ENCODE data around the gene XKR3. TPM values are rescaled to one million over a fixed set of nuclear protein-coding genes. Genes with fewer than 3 reads are reported as not detected.
"Not testable (repeated sequence)": the region's sequence is repeated elsewhere in the genome, so short reads cannot be mapped to it uniquely, and the experiment has no call there.

XKR3 gene
- total and polyA plus RNA-seq, 2 experiments from 2014 or later = not detected

DNA sequence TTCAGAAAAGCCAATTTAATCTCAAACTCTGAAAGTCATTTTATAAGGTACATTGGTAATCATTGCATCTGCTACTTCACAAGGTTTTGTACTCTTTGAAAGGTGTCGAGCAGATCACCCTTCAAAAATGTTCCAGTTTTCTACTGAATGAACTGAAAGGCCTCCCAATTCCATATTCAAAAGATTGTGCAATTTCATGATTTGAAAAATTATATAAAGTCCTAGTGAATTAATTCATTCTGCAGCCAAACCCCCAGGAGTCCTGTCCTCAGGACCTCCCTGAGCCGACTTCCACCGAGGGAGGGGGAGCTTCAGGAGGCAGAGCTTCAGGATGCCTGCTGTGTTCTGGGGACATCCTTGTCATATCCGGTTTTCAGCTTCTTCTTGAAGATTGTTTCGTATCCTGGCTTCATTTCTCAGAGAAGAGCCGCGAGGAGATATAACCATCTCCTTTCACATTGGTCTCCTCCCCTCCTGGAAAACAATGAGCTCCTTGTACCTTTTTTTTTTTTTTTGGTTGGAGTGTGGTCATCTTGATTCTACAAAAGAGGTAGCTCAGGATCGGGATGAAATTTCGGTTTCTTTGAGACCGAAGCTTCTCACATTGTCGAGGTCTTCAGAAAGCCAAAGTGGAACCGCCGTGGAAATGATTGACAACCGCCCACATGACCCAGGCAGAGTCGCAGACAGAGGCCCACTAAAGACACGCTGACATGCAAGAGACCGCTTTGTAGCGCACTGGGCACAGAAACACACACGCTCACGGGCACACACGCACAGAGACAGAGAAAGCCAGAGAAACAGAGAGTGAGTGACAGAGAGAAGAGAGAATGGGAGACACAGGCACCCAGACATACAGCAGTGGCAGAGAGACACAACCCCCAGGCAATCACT lies 77.7 kb downstream of the XKR3 start:
- not testable (repeated sequence) for H3K4me3 ChIP-seq; H3K4me1 Mint-ChIP-seq; H3K4me1 ChIP-seq (ENCODE audit: insufficient read depth); ATAC-seq; H3K79me2 ChIP-seq (replicated peaks; ENCODE audit: insufficient read depth); H3K9me2 ChIP-seq (ENCODE audit: insufficient read depth); H3K27me3 Mint-ChIP-seq (ENCODE audit: insufficient read depth, low read depth, poor library complexity); H2AFZ ChIP-seq; DNase-seq (ENCODE audit: low spot score); H3K27me3 ChIP-seq (ENCODE audit: insufficient read depth); H3K36me3 ChIP-seq (ENCODE audit: insufficient read depth); H3K27ac ChIP-seq (ENCODE audit: low read depth); H3K4me2 ChIP-seq; H3K27ac Mint-ChIP-seq; H3K4me3 Mint-ChIP-seq; H3F3A ChIP-seq (replicated peaks; ENCODE audit: low read depth); H4K20me1 ChIP-seq (replicated peaks; ENCODE audit: insufficient read depth)
- Mint-ChIP-seq H3K9me3 (peaks cover 91% of the 10 kb centered on the region), H3K36me3 (ENCODE audit: low read depth) (peaks cover 14% of the 10 kb centered on the region)

DNA sequence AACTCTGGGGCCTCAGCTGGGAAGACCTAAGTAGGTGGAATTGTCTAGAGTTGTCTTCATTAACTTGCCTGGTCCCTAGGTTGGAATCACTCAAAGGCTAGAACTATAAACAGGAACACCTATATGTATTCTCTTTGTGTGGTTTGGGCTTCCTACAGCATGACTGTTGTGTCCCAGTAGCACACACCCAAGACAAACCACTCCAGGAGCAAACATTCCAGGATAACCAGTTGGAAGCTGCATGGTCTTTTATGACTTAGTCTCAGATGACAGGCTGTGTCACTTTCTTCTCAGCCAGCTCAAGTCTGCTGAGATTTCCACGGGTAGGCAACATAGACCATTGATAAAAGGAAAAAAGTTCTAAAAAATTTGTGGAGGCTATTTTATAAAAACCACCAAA lies 90.9 kb downstream of the XKR3 start:
- not testable (repeated sequence) for H3K9me2 ChIP-seq (ENCODE audit: insufficient read depth); H3K27ac Mint-ChIP-seq; H3K4me1 ChIP-seq (ENCODE audit: insufficient read depth); H3K79me2 ChIP-seq (replicated peaks; ENCODE audit: insufficient read depth); H3K27me3 Mint-ChIP-seq (ENCODE audit: insufficient read depth, low read depth, poor library complexity); H3F3A ChIP-seq (replicated peaks; ENCODE audit: low read depth); ATAC-seq; H4K20me1 ChIP-seq (replicated peaks; ENCODE audit: insufficient read depth); H2AFZ ChIP-seq; H3K27me3 ChIP-seq (ENCODE audit: insufficient read depth); H3K36me3 ChIP-seq (ENCODE audit: insufficient read depth); H3K27ac ChIP-seq (ENCODE audit: low read depth); DNase-seq (ENCODE audit: low spot score); H3K4me3 ChIP-seq; H3K4me2 ChIP-seq; H3K4me3 Mint-ChIP-seq; H3K4me1 Mint-ChIP-seq
- Mint-ChIP-seq H3K9me3 (peaks cover 67% of the 10 kb centered on the region), H3K36me3 (ENCODE audit: low read depth) (peaks cover 12% of the 10 kb centered on the region)

Small RNA genes lying within 50 kb of the gene (small RNA-seq; reads per million reads assigned to genes)
- not detected for gene GPM6BP3 (ENCODE audit: low replicate concordance)

Other genes starting within 250 kb of the XKR3 start
- gene CCT8L2, start 232.6 kb downstream of the XKR3 start, total RNA-seq (2014; rRNA removed; shearing (Covaris generic)) = not detected in 2 replicates
- gene CCT8L2, start 232.6 kb downstream of the XKR3 start, polyA plus RNA-seq (2016; fragmentation: Nextera tagmentation; extraction: Ambion mirVana) = not detected in 2 replicates
- 1.5 and 2.7 TPM in 2 replicates for gene GAB4, start 182.8 kb upstream of the XKR3 start, total RNA-seq (2014; rRNA removed; shearing (Covaris generic))
- 0.37 and 1.7 TPM in 2 replicates for gene GAB4, start 182.8 kb upstream of the XKR3 start, polyA plus RNA-seq (2016; fragmentation: Nextera tagmentation; extraction: Ambion mirVana)

Data from GM23338 (cell line).